HFFc6 (cell line): Measurements from ENCODE around the gene CCDC86. TPM values are rescaled to one million over a fixed set of nuclear protein-coding genes. Genes with fewer than 3 reads are reported as not detected.

Experiments used
- DNase-seq: peaks from one replicate; pipeline ENCODE4 v3.0.0-alpha.2; 2018
- H3K27ac Mint-ChIP-seq: 2 replicates; pipeline ENCODE4 v1.8.0; 2020; ENCODE audit warnings: mild to moderate bottlenecking, mixed read lengths
- H3K27me3 Mint-ChIP-seq: 2 replicates; pipeline ENCODE4 v1.8.0; 2021; ENCODE audit warnings: mild to moderate bottlenecking, moderate library complexity, mixed read lengths; ENCODE audit not compliant: insufficient read depth
- H3K36me3 Mint-ChIP-seq: 2 replicates; pipeline ENCODE4 v1.8.0; 2021; ENCODE audit warnings: low read depth, mixed read lengths
- H3K4me1 Mint-ChIP-seq: 2 replicates; pipeline ENCODE4 v1.8.0; 2020; ENCODE audit warnings: low read depth, mixed read lengths
- H3K4me3 Mint-ChIP-seq: 2 replicates; pipeline ENCODE4 v1.8.0; 2020; ENCODE audit warnings: mild to moderate bottlenecking, moderate library complexity, mixed read lengths
- H3K9me3 Mint-ChIP-seq: 2 replicates; pipeline ENCODE4 v1.8.0; 2020; ENCODE audit warnings: mild to moderate bottlenecking, mixed read lengths
- total RNA-seq, 6 experiments: library from RNA; stranded (reverse); fragmentation: NEBNext Ultra II Directional; extraction: Animal tissue kit (Norgen Biotek cat#: 25700); gene quantifications; 2 replicates in 1 of 6; 3 replicates in 5 of 6; pipeline ENCODE4 v1.2.3, GENCODE V29; 2021
- TF ChIP-seq, protein P1 (sequence below): fragments of 200-600 bp; sonication (generic); IDR thresholded peaks from 2 replicates; pipeline ENCODE4 v1.5.0; 2021; ENCODE audit warnings: antibody characterized with exemption, mild to moderate bottlenecking

The CCDC86 gene
- total RNA-seq, 6 experiments from 2014 or later, result 45.4 to 66.3 (median 54.4) TPM

- Mint-ChIP-seq H3K4me3 (no peak overlapping the region), H3K4me1 (peaks cover 32% of the 10 kb centered on the region), H3K36me3 (no peaks in the 10 kb centered on the region), H3K27me3 (peaks cover 15% of the 10 kb centered on the region), H3K9me3 (no peaks in the 10 kb centered on the region), H3K27ac (no peak overlapping the region)
- DNase-seq, result peak; percentile 62
- TF ChIP-seq, protein P1, sequence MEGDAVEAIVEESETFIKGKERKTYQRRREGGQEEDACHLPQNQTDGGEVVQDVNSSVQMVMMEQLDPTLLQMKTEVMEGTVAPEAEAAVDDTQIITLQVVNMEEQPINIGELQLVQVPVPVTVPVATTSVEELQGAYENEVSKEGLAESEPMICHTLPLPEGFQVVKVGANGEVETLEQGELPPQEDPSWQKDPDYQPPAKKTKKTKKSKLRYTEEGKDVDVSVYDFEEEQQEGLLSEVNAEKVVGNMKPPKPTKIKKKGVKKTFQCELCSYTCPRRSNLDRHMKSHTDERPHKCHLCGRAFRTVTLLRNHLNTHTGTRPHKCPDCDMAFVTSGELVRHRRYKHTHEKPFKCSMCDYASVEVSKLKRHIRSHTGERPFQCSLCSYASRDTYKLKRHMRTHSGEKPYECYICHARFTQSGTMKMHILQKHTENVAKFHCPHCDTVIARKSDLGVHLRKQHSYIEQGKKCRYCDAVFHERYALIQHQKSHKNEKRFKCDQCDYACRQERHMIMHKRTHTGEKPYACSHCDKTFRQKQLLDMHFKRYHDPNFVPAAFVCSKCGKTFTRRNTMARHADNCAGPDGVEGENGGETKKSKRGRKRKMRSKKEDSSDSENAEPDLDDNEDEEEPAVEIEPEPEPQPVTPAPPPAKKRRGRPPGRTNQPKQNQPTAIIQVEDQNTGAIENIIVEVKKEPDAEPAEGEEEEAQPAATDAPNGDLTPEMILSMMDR, result peak; percentile 99
Observed at GRCh38 chr11:60831143-60831500, 10.8 kb upstream of the CCDC86 start.

DNA sequence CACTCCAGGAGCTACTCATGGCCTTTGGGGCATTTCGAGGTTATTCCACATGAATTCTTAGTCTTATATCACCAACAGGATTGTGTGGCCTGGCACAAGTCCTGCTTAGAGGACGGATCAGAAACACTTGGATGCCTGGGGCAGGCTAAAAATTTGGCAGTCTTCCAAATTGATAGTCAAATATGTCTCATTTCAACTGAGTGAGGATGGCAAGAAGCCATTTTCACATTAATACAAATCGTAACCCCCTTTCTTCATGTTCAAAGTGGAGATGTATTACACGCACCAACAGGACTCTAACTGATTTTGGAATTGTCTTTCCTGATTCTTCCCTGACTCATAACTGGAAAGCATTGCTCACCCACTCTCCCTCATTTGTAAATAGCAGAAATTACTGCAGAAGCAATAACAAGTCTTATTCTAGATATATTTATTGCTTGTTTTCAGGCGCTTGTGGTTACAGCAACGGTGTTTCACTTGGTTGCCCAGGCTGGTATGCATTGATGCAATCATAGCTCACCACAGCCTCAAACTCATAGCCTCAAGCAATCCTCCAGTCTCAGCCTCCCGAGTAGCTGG, 10.3 kb upstream of the CCDC86 start:
- H3K36me3 Mint-ChIP-seq, result no peaks in the 10 kb centered on the region
- TF ChIP-seq, protein P1, result no peak
- H3K27me3 Mint-ChIP-seq, result peaks cover 15% of the 10 kb centered on the region
- H3K4me3 Mint-ChIP-seq, result no peak overlapping the region
- DNase-seq, result peak; percentile 77
- H3K9me3 Mint-ChIP-seq, result no peaks in the 10 kb centered on the region
- H3K27ac Mint-ChIP-seq, result peak overlapping the region; percentile 62; the same call in 1 of the 2 replicates
- H3K4me1 Mint-ChIP-seq, result peaks cover 33% of the 10 kb centered on the region

DNA sequence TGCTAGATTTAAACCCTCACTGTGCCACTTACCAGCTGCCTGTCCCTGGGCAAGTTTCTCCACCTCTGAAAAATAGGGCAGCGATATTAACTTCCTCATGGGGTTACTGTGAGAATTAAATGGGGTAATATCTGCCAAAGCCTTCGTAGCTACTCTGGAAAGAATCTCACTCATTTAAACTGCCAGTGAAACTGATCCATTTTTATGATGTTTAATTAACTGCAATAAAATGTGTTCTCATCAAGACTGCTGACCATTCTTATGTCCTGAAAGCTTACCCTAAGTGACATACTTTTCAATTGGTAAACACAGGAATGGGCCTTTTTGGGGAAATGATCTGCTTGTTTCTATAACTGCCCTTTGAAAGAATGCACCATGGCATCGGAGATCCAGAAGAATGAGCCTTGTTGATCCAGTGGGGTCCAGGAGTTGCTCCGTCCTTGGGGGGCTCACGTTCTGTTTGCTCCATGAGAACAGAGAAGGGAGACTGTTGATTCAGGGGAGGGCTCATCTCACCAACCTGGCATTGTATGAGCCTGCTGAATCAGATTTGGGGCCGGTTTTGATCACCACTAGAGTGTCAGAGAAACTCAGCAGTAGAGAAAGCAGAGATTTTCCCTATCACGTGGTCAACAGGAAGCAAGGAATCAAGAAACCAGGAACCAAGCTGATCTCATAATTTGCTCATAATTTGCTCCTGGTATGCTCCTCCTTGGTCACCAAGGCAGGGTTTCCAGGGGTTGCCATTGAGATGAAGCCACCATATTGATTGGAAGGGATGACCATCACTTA, 7.0 kb upstream of the CCDC86 start:
- Mint-ChIP-seq H3K9me3 (no peaks in the 10 kb centered on the region), H3K27me3 (peaks cover 12% of the 10 kb centered on the region), H3K4me3 (no peak overlapping the region), H3K36me3 (no peaks in the 10 kb centered on the region), H3K4me1 (peaks cover 37% of the 10 kb centered on the region), H3K27ac (no peak overlapping the region)
- DNase-seq, result no peak
- TF ChIP-seq, protein P1, result no peak

DNA sequence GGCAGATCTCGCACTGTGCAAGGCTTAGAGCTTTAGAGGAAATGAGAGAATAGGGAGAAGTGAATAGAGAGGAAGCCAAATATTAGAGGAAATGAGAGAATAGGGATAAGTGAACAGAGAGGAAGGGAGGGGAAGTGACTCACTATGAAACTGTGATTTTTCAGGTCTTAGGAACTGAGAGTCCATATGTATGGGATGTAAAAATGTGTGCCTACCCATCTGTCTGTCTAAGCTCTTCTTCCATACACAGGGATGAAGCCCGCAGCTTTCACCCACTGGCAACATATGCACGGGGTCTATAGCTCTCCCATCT, 6.4 kb upstream of the CCDC86 start:
- no peak for DNase-seq
- no peak overlapping the region for H3K27ac Mint-ChIP-seq
- no peak overlapping the region for H3K4me3 Mint-ChIP-seq
- peaks cover 41% of the 10 kb centered on the region for H3K4me1 Mint-ChIP-seq
- TF ChIP-seq, protein P1, result no peak
- H3K27me3 Mint-ChIP-seq, result peaks cover 12% of the 10 kb centered on the region
- no peaks in the 10 kb centered on the region for H3K9me3 Mint-ChIP-seq
- H3K36me3 Mint-ChIP-seq, result no peaks in the 10 kb centered on the region

DNA sequence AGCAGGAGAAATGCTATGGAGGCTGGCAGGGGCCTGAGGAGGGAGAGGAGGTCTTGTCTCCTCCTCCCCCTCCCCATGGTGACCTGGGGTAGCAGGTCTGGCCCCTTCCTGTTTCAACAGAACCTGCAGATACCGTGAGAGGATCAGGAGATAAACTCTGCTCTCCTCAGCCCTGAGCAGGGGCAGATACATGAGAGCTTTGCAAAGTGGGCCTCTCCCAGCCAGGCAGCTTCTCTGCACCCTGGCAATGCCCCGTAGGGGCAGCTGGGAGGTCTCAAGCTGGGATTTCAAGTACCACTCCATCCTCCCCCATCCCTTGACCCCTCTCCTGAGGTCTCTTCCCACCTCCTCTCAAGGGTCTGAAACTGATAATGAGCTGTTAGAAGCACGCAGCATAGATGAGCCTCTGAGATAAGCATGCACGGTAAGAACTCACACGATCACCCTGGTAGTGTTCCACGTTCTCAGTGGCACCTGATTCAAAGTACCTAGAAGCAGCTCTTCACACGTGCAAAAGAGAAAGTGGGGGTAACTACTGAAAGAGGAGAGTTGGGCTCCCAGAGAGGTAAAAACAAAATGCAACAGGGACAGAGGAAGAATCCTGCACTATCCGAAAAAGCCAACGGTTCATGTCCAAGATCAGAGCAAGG, 4.9 kb upstream of the CCDC86 start:
- DNase-seq, result no peak
- TF ChIP-seq, protein P1, result no peak
- Mint-ChIP-seq H3K27me3 (peaks cover 12% of the 10 kb centered on the region), H3K36me3 (no peaks in the 10 kb centered on the region), H3K4me1 (peaks cover 45% of the 10 kb centered on the region), H3K9me3 (no peaks in the 10 kb centered on the region), H3K4me3 (no peak overlapping the region), H3K27ac (no peak overlapping the region)
